ENCODE data around the gene GP5.

Gene GP5

GRCh38 chr3:194379651-194380050 lies 19.4 kb downstream of the GP5 start:
- TF ChIP-seq CTCF (conservative IDR thresholded peaks at IDR 0.05; ENCODE audit: low read depth, low read length): no peak
- no peak overlapping the region for H3K4me3 ChIP-seq (ENCODE audit: low read length)
- no peak for DNase-seq (ENCODE audit: low read depth)

- no peak for DNase-seq (ENCODE audit: low read depth)
- H3K4me3 ChIP-seq (ENCODE audit: low read length): no peak overlapping the region
- TF ChIP-seq CTCF (conservative IDR thresholded peaks at IDR 0.05; ENCODE audit: low read depth, low read length): no peak
Observed at GRCh38 chr3:194379231-194379630, 19.8 kb downstream of the GP5 start.

- no peak overlapping the region for H3K4me3 ChIP-seq (ENCODE audit: low read length)
- no peak for DNase-seq (ENCODE audit: low read depth)
Observed at GRCh38 chr3:194377708-194378107, 21.4 kb downstream of the GP5 start.

GRCh38 chr3:194376241-194376560 lies 22.9 kb downstream of the GP5 start:
- H3K4me3 ChIP-seq (ENCODE audit: low read length): no peak overlapping the region
- TF ChIP-seq CTCF (conservative IDR thresholded peaks at IDR 0.05; ENCODE audit: low read depth, low read length): no peak
- no peak for DNase-seq (ENCODE audit: low read depth)

More at GRCh38 chr3:194377708-194378107, 21.4 kb downstream of the GP5 start:
- no peak for TF ChIP-seq CTCF (conservative IDR thresholded peaks at IDR 0.05; ENCODE audit: low read depth, low read length)

GRCh38 chr3:194375473-194376240 lies 23.4 kb downstream of the GP5 start:
- no peak for DNase-seq (ENCODE audit: low read depth)
- H3K4me3 ChIP-seq (ENCODE audit: low read length): no peak overlapping the region
- no peak for TF ChIP-seq CTCF (conservative IDR thresholded peaks at IDR 0.05; ENCODE audit: low read depth, low read length)

GRCh38 chr3:194374935-194375334 lies 24.1 kb downstream of the GP5 start:
- DNase-seq (ENCODE audit: low read depth): no peak
- no peak for TF ChIP-seq CTCF (conservative IDR thresholded peaks at IDR 0.05; ENCODE audit: low read depth, low read length)
- no peak overlapping the region for H3K4me3 ChIP-seq (ENCODE audit: low read length)

GRCh38 chr3:194373899-194374298 lies 25.2 kb downstream of the GP5 start:
- H3K4me3 ChIP-seq (ENCODE audit: low read length): no peak overlapping the region
- no peak for TF ChIP-seq CTCF (conservative IDR thresholded peaks at IDR 0.05; ENCODE audit: low read depth, low read length)
- DNase-seq (ENCODE audit: low read depth): no peak
